Measurements from ENCODE around the gene MGRN1. TPM values are rescaled to one million over a fixed set of nuclear protein-coding genes. Genes with fewer than 3 reads are reported as not detected.

Gene MGRN1
- total and polyA plus RNA-seq, 2 donors (not counting 1 experiment from before 2014, with no cell fraction given) = 22.7 to 89.2 TPM

DNA sequence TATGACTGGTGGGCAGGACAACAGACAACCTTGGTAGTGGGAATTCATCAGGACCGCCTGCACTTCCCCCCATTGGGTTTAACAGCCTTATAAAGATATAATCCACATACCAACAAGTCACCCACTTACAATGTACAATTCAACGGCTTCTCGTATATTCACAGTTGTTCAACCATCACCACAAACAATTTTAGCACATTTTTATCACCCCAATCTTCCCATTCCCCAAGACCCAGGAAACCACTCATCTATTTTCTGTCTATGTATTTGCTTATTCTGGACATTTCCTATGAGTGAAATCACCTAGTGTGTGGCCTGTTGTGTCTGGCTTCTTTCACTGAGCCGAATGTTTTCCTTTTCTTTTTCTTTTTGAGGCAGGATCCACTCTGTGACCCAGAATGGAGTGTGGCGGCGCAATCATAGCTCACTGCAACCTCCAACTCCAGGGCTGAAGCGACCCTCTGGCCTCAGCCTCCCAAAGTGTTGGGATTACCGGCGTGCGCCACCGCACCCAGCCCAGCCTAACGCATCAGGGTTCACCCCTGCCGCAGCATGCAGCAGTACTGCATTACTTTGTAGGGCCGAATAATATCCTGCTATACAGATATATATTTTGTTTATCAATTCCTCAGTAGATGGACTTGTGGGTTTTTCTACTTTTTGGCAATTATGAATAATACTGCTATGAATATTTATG lies 98.6 kb downstream of the MGRN1 start:
- H3K4me3 ChIP-seq (ENCODE audit: control extremely low read depth in 1 of 5, extremely low read depth in 1 of 5, insufficient read depth in 1 of 5, low read depth in 2 of 5, low read length in 4 of 5) = no peak overlapping the region
- no peaks in the 10 kb centered on the region for H3K27me3 ChIP-seq (replicated peaks in 1 of 4; ENCODE audit: control extremely low read depth in 1 of 4, control insufficient read depth in 3 of 4, insufficient read depth in 4 of 4, low read length in 3 of 4)
- Mint-ChIP-seq H3K27ac (no peak overlapping the region), H3K9me3 (ENCODE audit: insufficient read depth) (no peaks in the 10 kb centered on the region), H3K27me3 (no peaks in the 10 kb centered on the region), H3K4me1 (peaks cover 12% of the 10 kb centered on the region), H3K4me3 (no peak overlapping the region)
- H3K27ac ChIP-seq (ENCODE audit: low read length in 2 of 2) = no peak overlapping the region
- ChIA-PET POLR2A (interaction anchor here (0.7 kb wide), 1 partner anchor 235 kb away, joined by 6 read pairs; the partner anchor contains the start of gene SEC14L5), CTCF (no interaction called here)
- ATAC-seq (ENCODE audit: low read depth) = no peak
- TF ChIP-seq EZH2 (IDR thresholded peaks at IDR 0.05; ENCODE audit: borderline replicate concordance, insufficient read depth, low read depth, low read length, poor library complexity, severe bottlenecking) = no peak
- TF ChIP-seq, protein P1, sequence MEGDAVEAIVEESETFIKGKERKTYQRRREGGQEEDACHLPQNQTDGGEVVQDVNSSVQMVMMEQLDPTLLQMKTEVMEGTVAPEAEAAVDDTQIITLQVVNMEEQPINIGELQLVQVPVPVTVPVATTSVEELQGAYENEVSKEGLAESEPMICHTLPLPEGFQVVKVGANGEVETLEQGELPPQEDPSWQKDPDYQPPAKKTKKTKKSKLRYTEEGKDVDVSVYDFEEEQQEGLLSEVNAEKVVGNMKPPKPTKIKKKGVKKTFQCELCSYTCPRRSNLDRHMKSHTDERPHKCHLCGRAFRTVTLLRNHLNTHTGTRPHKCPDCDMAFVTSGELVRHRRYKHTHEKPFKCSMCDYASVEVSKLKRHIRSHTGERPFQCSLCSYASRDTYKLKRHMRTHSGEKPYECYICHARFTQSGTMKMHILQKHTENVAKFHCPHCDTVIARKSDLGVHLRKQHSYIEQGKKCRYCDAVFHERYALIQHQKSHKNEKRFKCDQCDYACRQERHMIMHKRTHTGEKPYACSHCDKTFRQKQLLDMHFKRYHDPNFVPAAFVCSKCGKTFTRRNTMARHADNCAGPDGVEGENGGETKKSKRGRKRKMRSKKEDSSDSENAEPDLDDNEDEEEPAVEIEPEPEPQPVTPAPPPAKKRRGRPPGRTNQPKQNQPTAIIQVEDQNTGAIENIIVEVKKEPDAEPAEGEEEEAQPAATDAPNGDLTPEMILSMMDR (IDR thresholded peaks at IDR 0.05) = no peak
- H3K9ac ChIP-seq (ENCODE audit: low read length) = no peak overlapping the region
- 95% methylated on average over 6 of the region's 14 CpGs for WGBS (ENCODE audit: insufficient coverage)
- H3K9me3 ChIP-seq (ENCODE audit: control extremely low read depth in 1 of 3, control insufficient read depth in 2 of 3, insufficient read depth in 1 of 3, low read length in 2 of 3) = no peaks in the 10 kb centered on the region
- peaks cover 2 to 28% of the 10 kb centered on the region in 2 experiments for H3K36me3 ChIP-seq (replicated peaks in 1 of 2; ENCODE audit: control extremely low read depth in 1 of 2, control insufficient read depth in 1 of 2, extremely low read depth in 1 of 2, insufficient read depth in 2 of 2, low read length in 1 of 2)
- H4K20me1 ChIP-seq (ENCODE audit: control insufficient read depth, insufficient read depth, low read length, poor library complexity, severe bottlenecking) = no peaks in the 10 kb centered on the region
- DNase-seq = no peak
- H3K79me2 ChIP-seq (ENCODE audit: control insufficient read depth, insufficient read depth, low read length) = no peaks in the 10 kb centered on the region
- peaks cover 0 to 9% of the 10 kb centered on the region in 2 donors for H3K4me1 ChIP-seq (ENCODE audit: control insufficient read depth in 2 of 2, insufficient read depth in 2 of 2, low read length in 2 of 2)
- no peak overlapping the region for H3K4me2 ChIP-seq (replicated peaks; ENCODE audit: low read depth, low read length, poor library complexity, severe bottlenecking)
- H2AFZ ChIP-seq (ENCODE audit: insufficient read depth, low read depth, low read length, poor library complexity, severe bottlenecking) = no peak overlapping the region
- intact Hi-C loops (cut with micrococcal nuclease) = no loop called here

DNA sequence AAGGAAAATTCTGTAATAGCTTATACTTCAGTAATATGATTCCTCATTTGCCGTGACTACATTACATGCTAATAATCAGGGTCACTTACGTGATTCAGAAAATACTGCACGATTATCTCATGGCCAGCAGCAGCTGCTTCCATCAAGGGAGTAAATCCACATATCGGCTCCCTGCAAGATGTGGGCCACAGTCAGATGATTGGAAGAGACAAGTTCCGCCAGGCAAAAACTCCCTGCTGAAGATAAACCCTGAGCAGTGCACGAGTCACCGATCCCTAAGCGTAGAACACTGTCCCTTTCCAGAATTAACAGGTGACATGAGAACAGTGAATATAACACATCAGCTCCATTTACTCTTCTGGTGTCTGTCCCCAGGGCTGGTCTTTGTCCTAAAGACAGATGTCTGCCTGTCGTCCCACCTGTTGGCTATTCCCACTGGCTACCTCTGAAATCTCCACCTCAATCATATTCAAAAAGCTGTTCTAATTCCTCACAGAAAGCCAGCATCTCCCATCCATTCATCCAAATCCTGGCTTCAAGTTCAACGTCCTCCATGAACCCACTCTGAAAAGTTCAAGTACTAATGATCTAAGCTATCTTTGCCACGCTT lies 100.1 kb downstream of the MGRN1 start:
- DNase-seq (no peak), ATAC-seq (ENCODE audit: low read depth) (no peak)
- no peaks in the 10 kb centered on the region for H4K20me1 ChIP-seq (ENCODE audit: control insufficient read depth, insufficient read depth, low read length, poor library complexity, severe bottlenecking)
- no peak for TF ChIP-seq EZH2 (IDR thresholded peaks at IDR 0.05; ENCODE audit: borderline replicate concordance, insufficient read depth, low read depth, low read length, poor library complexity, severe bottlenecking)
- no peaks in the 10 kb centered on the region for H3K4me1 Mint-ChIP-seq
- CTCF ChIA-PET = interaction anchor here (0.6 kb wide), 1 partner anchor 1972 kb away, joined by 3 read pairs; no protein-coding TSS in a partner anchor
- no peak overlapping the region for H3K9ac ChIP-seq (ENCODE audit: low read length)
- H3K9me3 Mint-ChIP-seq (ENCODE audit: insufficient read depth) = no peaks in the 10 kb centered on the region
- H3K9me3 ChIP-seq (ENCODE audit: control extremely low read depth in 1 of 3, control insufficient read depth in 2 of 3, insufficient read depth in 1 of 3, low read length in 2 of 3) = no peaks in the 10 kb centered on the region
- H3K4me2 ChIP-seq (replicated peaks; ENCODE audit: low read depth, low read length, poor library complexity, severe bottlenecking) = no peak overlapping the region
- H2AFZ ChIP-seq (ENCODE audit: insufficient read depth, low read depth, low read length, poor library complexity, severe bottlenecking) = no peak overlapping the region
- no peak overlapping the region for H3K4me3 ChIP-seq (ENCODE audit: control extremely low read depth in 1 of 5, extremely low read depth in 1 of 5, insufficient read depth in 1 of 5, low read depth in 2 of 5, low read length in 4 of 5)
- H3K27ac Mint-ChIP-seq = no peak overlapping the region
- no peaks in the 10 kb centered on the region for H3K27me3 Mint-ChIP-seq
- no peaks in the 10 kb centered on the region for H3K27me3 ChIP-seq (replicated peaks in 1 of 4; ENCODE audit: control extremely low read depth in 1 of 4, control insufficient read depth in 3 of 4, insufficient read depth in 4 of 4, low read length in 3 of 4)
- peaks cover 0 to 29% of the 10 kb centered on the region in 2 experiments for H3K36me3 ChIP-seq (replicated peaks in 1 of 2; ENCODE audit: control extremely low read depth in 1 of 2, control insufficient read depth in 1 of 2, extremely low read depth in 1 of 2, insufficient read depth in 2 of 2, low read length in 1 of 2)
- POLR2A ChIA-PET = no interaction called here
- H3K79me2 ChIP-seq (ENCODE audit: control insufficient read depth, insufficient read depth, low read length) = peaks cover 3% of the 10 kb centered on the region
- no peak overlapping the region for H3K27ac ChIP-seq (ENCODE audit: low read length in 2 of 2)
- 96% methylated on average over 11 of the region's 11 CpGs for WGBS (ENCODE audit: insufficient coverage)
- H3K4me3 Mint-ChIP-seq = no peak overlapping the region
- H3K4me1 ChIP-seq (ENCODE audit: control insufficient read depth in 2 of 2, insufficient read depth in 2 of 2, low read length in 2 of 2) = no peaks in the 10 kb centered on the region
- intact Hi-C loops (cut with micrococcal nuclease) = no loop called here

Data from B cell (primary cell).